Breast epithelium (tissue), 4 donors: Measurements from ENCODE around the gene DUS4L. TPM values are rescaled to one million over a fixed set of nuclear protein-coding genes. Genes with fewer than 3 reads are reported as not detected.

Experiments
- DNase-seq, 2 donors: peaks; one replicate each; pipeline ENCODE4 v3.0.0-alpha.2; 2019; ENCODE audit warnings: low spot score in 2 of 2
- H3K27ac ChIP-seq, 2 donors: fragments of 200-600 bp; sonication (generic) in 1 of 2; one replicate each; pipeline ENCODE4 v1.5.1; 2016 to 2019; ENCODE audit warnings: mild to moderate bottlenecking in 1 of 2
- H3K27me3 ChIP-seq, 2 donors: fragments of 200-600 bp; sonication (generic) in 1 of 2; one replicate each; pipeline versions ENCODE4 v1.5.1 to v1.6.0; 2017 to 2019; ENCODE audit warnings: control low read depth in 1 of 2, mild to moderate bottlenecking in 1 of 2
- H3K36me3 ChIP-seq: fragments of 200-600 bp; one replicate; pipeline ENCODE4 v1.5.1; 2019
- H3K4me1 ChIP-seq, 2 donors: fragments of 200-600 bp; sonication (generic); one replicate each; pipeline ENCODE4 v1.5.1; 2016 to 2019; ENCODE audit warnings: control low read depth in 1 of 2
- H3K4me3 ChIP-seq, 3 donors: fragments of 200-600 bp; sonication (generic); 1 replicate in 2 of 3; 2 replicates in 1 of 3; pipeline ENCODE4 v1.5.1; 2016 to 2019; ENCODE audit warnings: mild to moderate bottlenecking in 3 of 3, moderate library complexity in 2 of 3
- H3K9me3 ChIP-seq, 2 donors: fragments of 200-600 bp; sonication (generic) in 1 of 2; one replicate each; pipeline ENCODE4 v1.5.1; 2016 to 2019; ENCODE audit warnings: control low read depth in 1 of 2
- POLR2A ChIP-seq: fragments of 450-650 bp; IDR thresholded peaks from one replicate; pipeline ENCODE4 v1.6.1; 2016; ENCODE audit warnings: antibody characterized with exemption, mild to moderate bottlenecking, moderate library complexity
- POLR2AphosphoS5 ChIP-seq, 3 donors: sonication (generic); formaldehyde crosslinking; IDR thresholded peaks; one replicate each; pipeline ENCODE4 v1.6.1; 2017; ENCODE audit warnings: antibody characterized with exemption in 3 of 3
- intact Hi-C: fragments of 100-400 bp; cut with DNase I; formaldehyde crosslinking; loops from one replicate; pipeline ENCODE4 v1.15.1; 2023; ENCODE audit warnings: low total_unique reads
- total RNA-seq, 3 donors: library from RNA; depleted of rRNA; stranded (reverse); fragments of >200 nt; gene quantifications; one replicate each; pipeline ENCODE4 v1.1.0, GENCODE V29; 2016
- TF ChIP-seq, protein P1 (sequence below), 3 donors: fragments of 450-650 bp; IDR thresholded peaks; one replicate each; pipeline ENCODE4 v1.5.1; 2016 to 2017; ENCODE audit warnings: antibody characterized with exemption in 3 of 3, mild to moderate bottlenecking in 3 of 3, moderate library complexity in 3 of 3

The DUS4L gene
- total RNA-seq, 3 donors from 2014 or later: 6.6 to 10.5 (median 9.0) TPM

DNA sequence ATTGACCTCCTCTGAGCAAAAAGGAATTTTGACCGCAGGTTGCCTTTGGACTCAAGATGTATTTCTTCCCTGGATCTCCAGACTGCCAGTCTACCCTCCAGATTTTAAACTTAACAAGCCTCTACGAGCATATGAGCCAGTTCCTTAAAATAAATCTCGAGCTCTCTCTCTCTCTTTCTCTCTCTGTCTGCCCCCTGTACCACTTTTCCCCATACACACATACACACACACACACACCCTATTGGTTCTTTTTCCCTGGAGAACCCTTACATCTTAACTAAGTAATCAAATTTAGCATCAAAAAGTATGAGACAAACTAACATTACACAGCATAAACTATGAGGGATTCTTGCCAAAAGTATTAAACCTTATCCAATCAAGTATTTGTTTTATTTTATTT lies 27.6 kb downstream of the DUS4L start:
- no peaks in the 10 kb centered on the region for H3K9me3 ChIP-seq
- DNase-seq: no peak
- H3K36me3 ChIP-seq: no peaks in the 10 kb centered on the region
- H3K4me3 ChIP-seq: no peak overlapping the region
- H3K27ac ChIP-seq: no peak overlapping the region
- no peaks in the 10 kb centered on the region for H3K4me1 ChIP-seq
- intact Hi-C loops: no loop called here
- no peaks in the 10 kb centered on the region for H3K27me3 ChIP-seq
- TF ChIP-seq, protein P1, sequence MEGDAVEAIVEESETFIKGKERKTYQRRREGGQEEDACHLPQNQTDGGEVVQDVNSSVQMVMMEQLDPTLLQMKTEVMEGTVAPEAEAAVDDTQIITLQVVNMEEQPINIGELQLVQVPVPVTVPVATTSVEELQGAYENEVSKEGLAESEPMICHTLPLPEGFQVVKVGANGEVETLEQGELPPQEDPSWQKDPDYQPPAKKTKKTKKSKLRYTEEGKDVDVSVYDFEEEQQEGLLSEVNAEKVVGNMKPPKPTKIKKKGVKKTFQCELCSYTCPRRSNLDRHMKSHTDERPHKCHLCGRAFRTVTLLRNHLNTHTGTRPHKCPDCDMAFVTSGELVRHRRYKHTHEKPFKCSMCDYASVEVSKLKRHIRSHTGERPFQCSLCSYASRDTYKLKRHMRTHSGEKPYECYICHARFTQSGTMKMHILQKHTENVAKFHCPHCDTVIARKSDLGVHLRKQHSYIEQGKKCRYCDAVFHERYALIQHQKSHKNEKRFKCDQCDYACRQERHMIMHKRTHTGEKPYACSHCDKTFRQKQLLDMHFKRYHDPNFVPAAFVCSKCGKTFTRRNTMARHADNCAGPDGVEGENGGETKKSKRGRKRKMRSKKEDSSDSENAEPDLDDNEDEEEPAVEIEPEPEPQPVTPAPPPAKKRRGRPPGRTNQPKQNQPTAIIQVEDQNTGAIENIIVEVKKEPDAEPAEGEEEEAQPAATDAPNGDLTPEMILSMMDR (IDR thresholded peaks at IDR 0.05): no peak
- TF ChIP-seq POLR2AphosphoS5 (IDR thresholded peaks at IDR 0.05): no peak
- no peak for TF ChIP-seq POLR2A

DNA sequence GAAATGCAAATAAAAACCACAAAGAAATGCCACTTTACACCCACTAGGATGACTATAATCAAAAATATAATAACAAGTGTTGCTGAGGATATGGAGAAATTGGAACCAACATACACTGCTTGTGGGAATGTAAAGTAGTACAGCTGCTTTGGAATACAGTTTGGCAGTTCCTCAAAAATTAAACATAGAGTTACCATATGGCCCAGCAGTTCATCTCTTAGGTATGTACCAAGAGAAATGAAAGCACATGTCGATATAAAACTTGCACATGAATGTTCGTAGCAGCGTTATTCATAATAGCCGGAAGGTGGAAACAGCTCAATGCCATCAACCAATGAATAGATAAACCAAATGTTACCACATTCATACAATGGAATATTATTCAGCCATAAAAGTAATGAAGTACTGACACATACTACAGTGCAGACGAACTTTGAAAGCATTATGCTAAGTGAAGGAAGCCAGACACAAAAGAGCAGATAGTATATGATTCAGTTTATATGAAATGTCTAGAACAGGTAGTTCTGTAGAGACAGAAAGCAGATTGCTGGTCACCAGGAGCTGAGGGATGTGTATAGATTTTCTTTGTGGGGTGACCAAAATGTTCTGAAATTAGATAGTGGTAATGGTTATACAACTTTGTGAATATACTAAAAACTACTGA lies 28.7 kb downstream of the DUS4L start:
- Histone ChIP-seq H3K9me3 (no peaks in the 10 kb centered on the region), H3K27ac (no peak overlapping the region), H3K27me3 (no peaks in the 10 kb centered on the region), H3K4me1 (no peaks in the 10 kb centered on the region), H3K36me3 (no peaks in the 10 kb centered on the region), H3K4me3 (no peak overlapping the region)
- intact Hi-C loops: no loop called here
- TF ChIP-seq, protein P1 (IDR thresholded peaks at IDR 0.05): no peak
- TF ChIP-seq POLR2AphosphoS5 (IDR thresholded peaks at IDR 0.05): no peak
- no peak for TF ChIP-seq POLR2A
- DNase-seq: no peak

DNA sequence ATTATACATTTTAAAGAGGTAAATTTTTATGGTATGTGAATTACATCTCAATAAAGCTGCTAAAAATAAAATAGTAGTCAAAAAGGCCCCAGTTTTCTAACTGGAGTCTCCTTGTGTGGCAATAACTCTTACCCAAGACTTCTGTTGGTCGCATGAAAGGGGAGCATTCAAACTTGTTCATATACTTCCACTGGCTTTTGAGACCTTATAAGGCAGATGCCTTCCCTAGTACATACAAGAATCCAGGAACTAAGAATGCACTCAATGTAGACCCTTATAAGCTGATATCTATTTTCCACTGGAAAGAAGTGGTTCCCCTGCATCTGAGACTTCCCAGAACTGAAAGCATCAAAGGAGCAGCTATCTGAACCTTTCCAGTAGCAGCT lies 29.2 kb downstream of the DUS4L start:
- Histone ChIP-seq H3K27ac (no peak overlapping the region), H3K4me1 (no peaks in the 10 kb centered on the region)
- DNase-seq: no peak

DNA sequence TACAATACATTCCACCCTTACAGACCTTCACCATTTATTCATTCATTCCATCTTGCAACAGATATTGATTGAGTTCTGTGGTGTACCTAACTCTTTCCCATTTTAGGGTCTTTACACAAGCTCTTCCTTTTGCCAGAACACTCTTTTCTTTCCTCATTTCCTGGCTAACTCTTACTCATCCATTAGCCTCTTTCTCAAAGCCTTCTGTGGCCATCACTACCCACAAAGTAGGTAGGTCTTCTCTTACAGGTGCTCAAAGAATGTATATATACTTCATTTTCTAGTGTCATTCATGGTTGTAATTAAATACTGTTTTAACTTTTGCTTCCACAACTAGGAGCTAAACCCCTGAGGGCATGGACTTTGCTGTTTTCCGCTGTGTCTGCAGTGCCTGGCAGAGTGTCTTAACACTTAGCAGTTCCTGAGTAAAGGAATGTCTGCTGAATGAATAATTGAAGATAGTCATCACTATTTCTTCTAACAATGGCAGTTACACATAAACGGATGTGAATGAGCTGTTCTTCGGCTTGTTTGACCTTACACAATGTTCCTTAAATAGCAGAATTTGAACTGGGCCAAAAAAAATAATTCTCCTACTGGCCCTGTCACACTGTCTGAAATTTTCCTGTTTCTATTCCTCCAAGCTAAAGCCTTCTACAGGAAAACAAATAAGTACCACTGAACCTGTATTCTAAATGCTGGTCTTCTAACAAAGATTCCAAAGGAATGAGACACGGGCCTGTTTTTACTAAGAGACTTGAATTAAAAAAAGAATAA lies 31.4 kb downstream of the DUS4L start:
- no peak for DNase-seq
- no peak for TF ChIP-seq POLR2A
- TF ChIP-seq, protein P1 (IDR thresholded peaks at IDR 0.05): no peak
- peak in 1 of 3 donors; percentile 31 for TF ChIP-seq POLR2AphosphoS5 (IDR thresholded peaks at IDR 0.05)
- Histone ChIP-seq H3K4me1 (no peaks in the 10 kb centered on the region), H3K4me3 (no peak overlapping the region), H3K27ac (peak overlapping the region; percentile 11 to 48), H3K27me3 (no peaks in the 10 kb centered on the region), H3K9me3 (no peaks in the 10 kb centered on the region), H3K36me3 (no peaks in the 10 kb centered on the region)
- intact Hi-C loops: no loop called here

More for the DNA sequence above, 29.2 kb downstream of the DUS4L start:
- no peaks in the 10 kb centered on the region for H3K27me3 ChIP-seq
- no peaks in the 10 kb centered on the region for H3K36me3 ChIP-seq
- intact Hi-C loops: no loop called here
- H3K9me3 ChIP-seq: no peaks in the 10 kb centered on the region
- H3K4me3 ChIP-seq: no peak overlapping the region
- no peak for TF ChIP-seq POLR2AphosphoS5 (IDR thresholded peaks at IDR 0.05)
- no peak for TF ChIP-seq POLR2A
- TF ChIP-seq, protein P1 (IDR thresholded peaks at IDR 0.05): no peak
